Tibial nerve (tissue), 4 donors: Measurements from ENCODE around the gene KMT2B. TPM values are rescaled to one million over a fixed set of nuclear protein-coding genes. Genes with fewer than 3 reads are reported as not detected.

ENCODE experiments used
- DNase-seq, 2 donors: peaks; one replicate each; pipeline ENCODE4 v3.0.0-alpha.2; 2019; ENCODE audit warnings: low spot score in 2 of 2
- H3K27ac ChIP-seq, 4 donors: fragments of 200-600 bp; sonication (generic) in 3 of 4; one replicate each; pipeline ENCODE4 v1.5.1; 2017 to 2019; ENCODE audit warnings: mild to moderate bottlenecking in 1 of 4
- H3K27me3 ChIP-seq, 2 donors: fragments of 200-600 bp; sonication (generic) in 1 of 2; one replicate each; pipeline versions ENCODE4 v1.5.1 to v1.6.0; 2017 to 2019
- H3K36me3 ChIP-seq, 3 donors: fragments of 200-600 bp; sonication (generic); one replicate each; pipeline ENCODE4 v1.5.1; 2018 to 2019
- H3K4me1 ChIP-seq, 4 donors: fragments of 200-600 bp; sonication (generic) in 3 of 4; one replicate each; pipeline ENCODE4 v1.5.1; 2017 to 2019
- H3K4me3 ChIP-seq, 4 donors: fragments of 200-600 bp; sonication (generic) in 3 of 4; one replicate each; pipeline ENCODE4 v1.5.1; 2017 to 2019; ENCODE audit warnings: mild to moderate bottlenecking in 1 of 4, moderate library complexity in 1 of 4
- H3K9me3 ChIP-seq, 4 donors: fragments of 200-600 bp; sonication (generic) in 3 of 4; one replicate each; pipeline ENCODE4 v1.5.1; 2017 to 2019
- CTCF ChIP-seq, 5 experiments: fragments of 200-600 bp in 3 of 5; fragments of 450-650 bp in 2 of 5; sonication (generic) in 3 of 5; IDR thresholded peaks; one replicate each; pipeline ENCODE4 v1.5.1; 2016 to 2019; ENCODE audit warnings: antibody characterized with exemption in 5 of 5, mild to moderate bottlenecking in 3 of 5, moderate library complexity in 2 of 5
- EP300 ChIP-seq, 2 donors: sonication (generic); formaldehyde crosslinking; IDR thresholded peaks; one replicate each; pipeline ENCODE4 v1.6.1; 2017; ENCODE audit warnings: antibody characterized with exemption in 2 of 2, mild to moderate bottlenecking in 1 of 2
- POLR2A ChIP-seq, 2 donors: fragments of 450-650 bp; IDR thresholded peaks; one replicate each; pipeline ENCODE4 v1.6.1; 2017; ENCODE audit warnings: antibody characterized with exemption in 2 of 2, mild to moderate bottlenecking in 2 of 2, moderate library complexity in 2 of 2
- WGBS, 2 donors: methylation state at CpG; one replicate each; pipeline ENCODE4 v1.1.5; 2018; 5-methylcytosine and 5-hydroxymethylcytosine counted together
- total RNA-seq, 4 donors: library from RNA; depleted of rRNA; stranded (reverse); fragments of >200 nt; gene quantifications; one replicate each; pipeline ENCODE4 v1.1.0, GENCODE V29; 2016

The KMT2B gene
- total RNA-seq, 4 donors from 2014 or later: 12.9 to 38.7 (median 25.5) TPM

GRCh38 chr19:35744430-35745327, 26.9 kb downstream of the KMT2B start:
- H3K4me1 ChIP-seq: peaks cover 0 to 60% (median 45%) of the 10 kb centered on the region in 4 donors

GRCh38 chr19:35745328-35746086, 27.7 kb downstream of the KMT2B start, which contains the start of the genes PSENEN and U2AF1L4:
Gene PSENEN (plus strand): TSS chr19:35745651. CDS start chr19:35745931, 280 bp downstream.
Gene U2AF1L4 (minus strand): TSS chr19:35745418. CDS start chr19:35745391, 27 bp downstream.
- Histone ChIP-seq H3K4me3 (peak within 1 kb of the TSS; percentile 85 to 95 (median 92)), H3K27me3 (no peaks in the 10 kb centered on the region), H3K36me3 (peaks cover 0 to 5% (median 0%) of the 10 kb centered on the region in 3 donors), H3K27ac (peak within 1 kb of the TSS; percentile 99 to 100 (median 100)), H3K9me3 (no peaks in the 10 kb centered on the region), H3K4me1 (peaks cover 0 to 62% (median 44%) of the 10 kb centered on the region in 4 donors)
- peak in 1 of 5 experiments; percentile 29 for TF ChIP-seq CTCF (IDR thresholded peaks at IDR 0.05)
- peak in 1 of 2 donors; percentile 57 for TF ChIP-seq POLR2A (IDR thresholded peaks at IDR 0.05)
- TF ChIP-seq EP300 (IDR thresholded peaks at IDR 0.05): peak; percentile 80 to 97
- DNase-seq: peak; percentile 93 to 95
- 1% methylated on average over 36 to 40 of the region's 40 CpGs for WGBS, 2 donors

More at GRCh38 chr19:35744430-35745327, 26.9 kb downstream of the KMT2B start:
- Histone ChIP-seq H3K36me3 (peaks cover 0 to 5% (median 0%) of the 10 kb centered on the region in 3 donors), H3K27ac (peak overlapping the region; percentile 99 to 100 (median 100)), H3K4me3 (peak overlapping the region; percentile 85 to 95 (median 92)), H3K9me3 (no peaks in the 10 kb centered on the region), H3K27me3 (no peaks in the 10 kb centered on the region)
- TF ChIP-seq EP300 (IDR thresholded peaks at IDR 0.05): no peak
- TF ChIP-seq POLR2A (IDR thresholded peaks at IDR 0.05): no peak
- TF ChIP-seq CTCF (IDR thresholded peaks at IDR 0.05): peak; percentile 28 to 53 (median 53)
- 6 to 7% methylated on average over 40 to 41 of the region's 41 CpGs for WGBS, 2 donors
- peak; percentile 90 to 95 for DNase-seq

GRCh38 chr19:35746087-35746462, 28.3 kb downstream of the KMT2B start:
- H3K27ac ChIP-seq: peak overlapping the region; percentile 61 to 100 (median 100)
- H3K9me3 ChIP-seq: no peaks in the 10 kb centered on the region
- H3K4me3 ChIP-seq: peak overlapping the region; percentile 85 to 95 (median 92)
- 0 to 9% methylated on average over 4 of the region's 4 CpGs for whole genome bisulfite sequencing, 2 donors
- H3K36me3 ChIP-seq: peaks cover 0 to 7% (median 0%) of the 10 kb centered on the region in 3 donors
- DNase-seq: no peak
- TF ChIP-seq EP300 (IDR thresholded peaks at IDR 0.05) (no peak), POLR2A (IDR thresholded peaks at IDR 0.05) (no peak), CTCF (IDR thresholded peaks at IDR 0.05) (no peak)
- no peaks in the 10 kb centered on the region for H3K27me3 ChIP-seq
- H3K4me1 ChIP-seq: peaks cover 0 to 58% (median 41%) of the 10 kb centered on the region in 4 donors

GRCh38 chr19:35746531-35746930, 28.7 kb downstream of the KMT2B start:
- Histone ChIP-seq H3K27ac (peak overlapping the region in 2 of 4 donors; percentile 16 to 99), H3K27me3 (no peaks in the 10 kb centered on the region), H3K9me3 (no peaks in the 10 kb centered on the region), H3K4me1 (peaks cover 0 to 53% (median 39%) of the 10 kb centered on the region in 4 donors), H3K4me3 (peak overlapping the region in 1 of 4 donors; percentile 85), H3K36me3 (peaks cover 0 to 12% (median 0%) of the 10 kb centered on the region in 3 donors)
- no peak for DNase-seq
- WGBS, 2 donors: 84 to 85% methylated on average over 5 of the region's 5 CpGs
- TF ChIP-seq EP300 (IDR thresholded peaks at IDR 0.05) (no peak), CTCF (IDR thresholded peaks at IDR 0.05) (no peak), POLR2A (IDR thresholded peaks at IDR 0.05) (no peak)
